Hepatic stellate cell (primary cell): ENCODE data around the gene C4orf50.
"Not testable (repeated sequence)": the region's sequence is repeated elsewhere in the genome, so short reads cannot be mapped to it uniquely, and the experiment has no call there.

Experiments used
- DNase-seq: peaks from one replicate; pipeline ENCODE4 v3.0.0; 2011; ENCODE audit warnings: low spot score

The C4orf50 gene

DNA sequence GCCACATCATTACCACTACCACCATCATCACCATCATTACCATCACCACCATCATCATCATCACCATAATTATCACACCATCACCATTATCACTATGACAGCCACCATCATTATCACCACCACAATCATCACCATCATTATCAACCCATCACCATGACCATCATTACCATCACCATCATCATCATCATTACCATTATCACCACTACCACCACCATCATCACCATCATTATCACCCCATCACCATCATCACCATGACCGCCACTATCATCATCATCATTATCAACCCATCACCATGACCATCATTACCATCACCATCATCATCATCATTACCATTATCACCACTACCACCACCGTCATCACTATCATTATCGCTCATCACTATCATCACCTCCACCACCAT, 161.9 kb downstream of the C4orf50 start:
- DNase-seq, result not testable (repeated sequence)

- DNase-seq, result no peak
These were observed 163.3 kb downstream of the C4orf50 start for GRCh38 chr4:5854929-5855328.

DNA sequence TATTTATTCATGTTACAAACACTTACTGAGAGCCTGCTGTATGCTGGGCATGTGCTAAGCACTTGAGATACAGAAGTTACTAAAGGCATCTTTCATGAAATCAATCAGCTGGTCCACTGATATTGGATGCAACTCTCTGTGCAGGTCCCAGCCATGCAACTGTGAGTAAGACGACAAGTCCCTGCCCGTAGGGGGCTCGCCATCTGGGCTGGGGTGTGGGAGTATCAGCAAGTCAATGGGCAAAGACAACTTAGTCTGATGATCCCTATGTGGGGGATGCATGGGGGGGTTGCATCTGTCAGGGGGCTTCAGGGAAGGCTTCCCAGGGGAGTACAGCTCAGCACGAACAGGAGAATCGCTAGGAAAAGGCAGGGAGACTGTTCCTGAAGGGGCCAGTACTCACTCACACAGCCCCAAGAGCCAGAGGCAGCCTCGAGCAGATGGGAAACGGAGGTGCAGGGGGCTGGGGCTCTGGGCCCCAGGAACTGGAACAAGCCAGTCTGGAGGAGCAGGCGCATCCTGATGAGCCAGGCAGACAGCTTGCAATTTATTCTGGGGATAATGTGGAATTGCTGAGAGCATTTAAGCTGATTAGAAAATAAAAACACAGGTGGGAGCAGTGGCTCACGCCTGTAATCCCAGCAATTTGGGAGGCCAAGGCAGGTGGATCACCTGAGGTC, 165.6 kb downstream of the C4orf50 start:
- DNase-seq, result no peak

GRCh38 chr4:5851637-5852301, 166.5 kb downstream of the C4orf50 start:
- DNase-seq, result no peak
